Fibroblast of pulmonary artery (primary cell): ENCODE data around the gene RASD1.
A peak's percentile ranks its signal among the peaks of the same experiment; 100 is the strongest.

ENCODE experiments used
- DNase-seq: peaks from one replicate; pipeline ENCODE4 v3.0.0-alpha.2; 2010; ENCODE audit warnings: low read depth
- H3K4me3 ChIP-seq: replicated peaks from 2 replicates; pipeline ENCODE4 v1.5.1; 2011; ENCODE audit warnings: low read depth, mild to moderate bottlenecking, control low read depth, low read length, moderate library complexity
- TF ChIP-seq, protein P1 (sequence below): IDR thresholded peaks from 2 replicates; pipeline ENCODE4 v1.5.1; 2011; ENCODE audit warnings: mild to moderate bottlenecking, control low read depth, low read length, inconsistent platforms; ENCODE audit errors: missing control alignments

Gene RASD1

DNA sequence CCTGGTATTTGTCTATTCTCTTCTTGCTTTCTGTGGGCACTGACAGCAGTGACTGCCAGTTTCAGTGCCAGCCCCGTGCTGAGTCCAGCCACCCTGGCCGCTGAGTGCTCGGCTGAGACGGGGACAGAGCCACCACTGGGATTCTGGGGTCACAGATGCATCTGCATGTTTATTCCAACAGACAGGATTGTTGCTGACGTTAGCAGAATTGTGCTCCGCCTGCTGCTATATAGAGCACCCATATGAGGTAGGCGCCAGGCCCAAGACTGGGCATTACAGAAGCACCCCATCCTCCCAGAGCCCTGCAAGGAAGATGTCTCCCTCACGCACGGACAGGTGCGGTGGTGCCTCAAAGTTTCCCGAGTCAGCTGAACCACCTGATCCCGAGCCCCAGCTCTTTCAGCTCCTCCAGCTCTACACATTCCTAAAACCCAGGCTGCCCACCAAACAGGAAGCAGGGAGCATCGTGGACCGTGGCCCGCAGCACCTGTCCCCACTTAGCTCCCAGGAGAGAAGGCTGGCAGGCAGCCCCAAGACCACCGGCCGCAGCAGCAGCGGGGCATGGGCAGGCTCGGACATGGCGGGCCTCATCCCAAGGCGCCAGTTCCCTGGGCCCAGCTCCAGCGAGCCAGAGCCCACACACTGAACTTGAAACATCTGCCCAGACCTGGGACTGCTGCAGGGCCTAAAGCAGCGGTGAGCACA is 44.9 kb upstream of the RASD1 start:
- no peak overlapping the region for H3K4me3 ChIP-seq
- no peak for DNase-seq
- TF ChIP-seq, protein P1, sequence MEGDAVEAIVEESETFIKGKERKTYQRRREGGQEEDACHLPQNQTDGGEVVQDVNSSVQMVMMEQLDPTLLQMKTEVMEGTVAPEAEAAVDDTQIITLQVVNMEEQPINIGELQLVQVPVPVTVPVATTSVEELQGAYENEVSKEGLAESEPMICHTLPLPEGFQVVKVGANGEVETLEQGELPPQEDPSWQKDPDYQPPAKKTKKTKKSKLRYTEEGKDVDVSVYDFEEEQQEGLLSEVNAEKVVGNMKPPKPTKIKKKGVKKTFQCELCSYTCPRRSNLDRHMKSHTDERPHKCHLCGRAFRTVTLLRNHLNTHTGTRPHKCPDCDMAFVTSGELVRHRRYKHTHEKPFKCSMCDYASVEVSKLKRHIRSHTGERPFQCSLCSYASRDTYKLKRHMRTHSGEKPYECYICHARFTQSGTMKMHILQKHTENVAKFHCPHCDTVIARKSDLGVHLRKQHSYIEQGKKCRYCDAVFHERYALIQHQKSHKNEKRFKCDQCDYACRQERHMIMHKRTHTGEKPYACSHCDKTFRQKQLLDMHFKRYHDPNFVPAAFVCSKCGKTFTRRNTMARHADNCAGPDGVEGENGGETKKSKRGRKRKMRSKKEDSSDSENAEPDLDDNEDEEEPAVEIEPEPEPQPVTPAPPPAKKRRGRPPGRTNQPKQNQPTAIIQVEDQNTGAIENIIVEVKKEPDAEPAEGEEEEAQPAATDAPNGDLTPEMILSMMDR: no peak

DNA sequence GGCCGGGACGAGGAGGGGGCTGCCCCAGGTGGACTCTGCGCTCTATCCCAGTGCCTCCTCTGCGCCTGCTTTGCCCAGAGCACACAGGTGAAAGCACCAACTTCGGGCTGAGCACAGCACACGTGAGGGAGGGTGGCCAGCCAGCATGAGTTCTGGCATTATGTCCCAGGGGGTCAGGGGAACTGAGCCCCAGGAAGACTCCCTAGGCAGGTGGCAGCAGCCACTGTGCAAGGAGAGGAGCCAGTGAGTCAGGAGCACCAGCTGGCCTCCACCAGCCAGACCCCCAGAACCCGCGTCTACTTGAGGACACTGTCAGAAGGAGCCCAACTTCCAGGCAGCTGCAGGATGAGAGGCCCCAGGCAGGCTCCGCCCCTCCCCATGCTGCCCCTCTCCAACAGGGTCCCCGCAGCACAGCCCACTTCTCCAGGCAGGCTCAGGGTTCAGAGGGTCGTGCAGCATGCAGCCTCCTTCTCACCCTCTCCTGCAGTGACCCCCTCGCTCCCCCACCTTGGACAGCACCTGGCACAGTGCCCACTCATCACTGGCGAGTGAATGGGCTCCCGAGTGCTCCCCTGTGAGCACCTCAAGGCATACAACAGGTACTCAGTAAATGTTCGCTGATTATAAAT is 44.2 kb upstream of the RASD1 start:
- TF ChIP-seq, protein P1: no peak
- H3K4me3 ChIP-seq: no peak overlapping the region
- DNase-seq: no peak

DNA sequence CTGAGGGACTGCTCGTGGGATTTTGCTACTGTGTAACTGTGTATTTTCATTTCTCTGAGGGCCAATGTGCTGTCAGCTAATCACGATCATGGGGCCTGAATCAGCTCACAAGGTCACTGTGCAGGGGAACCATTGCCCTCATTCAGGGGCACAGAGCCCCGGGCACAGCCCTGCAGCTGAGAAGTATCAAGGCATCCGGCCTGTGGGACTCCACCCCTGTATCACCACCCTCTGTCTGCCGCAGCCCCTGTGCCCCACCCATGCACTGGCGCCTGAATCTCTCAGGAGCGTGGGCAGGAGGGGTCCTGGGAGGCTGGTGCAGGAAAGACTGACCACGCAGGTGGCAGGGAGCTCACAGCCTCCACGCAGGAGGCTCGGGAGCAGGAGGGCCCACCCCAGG is 43.4 kb upstream of the RASD1 start:
- TF ChIP-seq, protein P1: no peak
- no peak for DNase-seq

DNA sequence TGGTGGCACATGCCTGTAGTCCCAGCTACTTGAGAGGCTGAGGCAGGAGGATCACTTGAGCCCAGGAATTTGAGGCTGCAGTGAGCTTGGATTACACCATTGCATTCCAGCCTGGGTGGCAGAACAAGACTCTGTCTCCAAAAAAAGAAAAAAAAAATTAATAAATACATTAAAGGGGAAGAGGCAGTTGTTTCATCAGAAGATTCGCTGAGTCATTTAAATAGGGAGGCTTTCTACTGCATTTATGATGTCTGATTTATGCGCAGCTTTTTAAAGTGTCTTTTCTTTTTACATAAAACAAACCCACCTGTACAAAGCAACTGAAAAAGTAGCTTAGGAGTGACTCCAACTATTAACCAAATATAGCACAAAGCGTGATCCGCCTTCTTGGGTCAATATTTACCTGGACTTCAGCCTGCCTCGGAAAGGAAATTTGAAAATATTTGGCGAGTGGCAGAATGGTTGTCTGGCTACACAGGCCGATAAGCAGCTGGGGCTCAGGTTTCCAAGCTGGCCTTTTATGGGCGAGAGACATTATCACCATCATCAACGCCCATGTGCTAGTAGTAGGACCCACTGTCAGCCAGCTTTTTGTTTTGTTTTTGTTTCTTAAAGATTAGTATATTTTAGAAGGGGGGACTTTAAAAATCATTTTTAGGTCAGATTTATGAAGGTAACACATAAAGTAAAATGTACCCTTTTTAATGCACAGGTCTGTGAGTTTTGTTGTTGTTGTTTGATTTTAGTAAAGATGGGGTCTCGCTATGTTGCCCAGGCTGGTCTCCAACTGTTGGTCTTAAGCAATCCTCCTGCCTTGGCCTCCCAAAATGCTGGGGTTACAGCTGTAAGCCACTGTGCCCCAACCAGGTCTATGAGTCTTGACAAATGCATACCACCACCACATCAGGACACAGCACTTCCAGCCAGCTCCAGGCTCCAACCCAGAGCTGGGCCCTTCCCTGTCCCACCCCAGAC is 42.5 kb upstream of the RASD1 start:
- H3K4me3 ChIP-seq: no peak overlapping the region
- peak; percentile 11 for DNase-seq
- TF ChIP-seq, protein P1: no peak

More for the DNA sequence above, 43.4 kb upstream of the RASD1 start:
- H3K4me3 ChIP-seq: no peak overlapping the region

DNA sequence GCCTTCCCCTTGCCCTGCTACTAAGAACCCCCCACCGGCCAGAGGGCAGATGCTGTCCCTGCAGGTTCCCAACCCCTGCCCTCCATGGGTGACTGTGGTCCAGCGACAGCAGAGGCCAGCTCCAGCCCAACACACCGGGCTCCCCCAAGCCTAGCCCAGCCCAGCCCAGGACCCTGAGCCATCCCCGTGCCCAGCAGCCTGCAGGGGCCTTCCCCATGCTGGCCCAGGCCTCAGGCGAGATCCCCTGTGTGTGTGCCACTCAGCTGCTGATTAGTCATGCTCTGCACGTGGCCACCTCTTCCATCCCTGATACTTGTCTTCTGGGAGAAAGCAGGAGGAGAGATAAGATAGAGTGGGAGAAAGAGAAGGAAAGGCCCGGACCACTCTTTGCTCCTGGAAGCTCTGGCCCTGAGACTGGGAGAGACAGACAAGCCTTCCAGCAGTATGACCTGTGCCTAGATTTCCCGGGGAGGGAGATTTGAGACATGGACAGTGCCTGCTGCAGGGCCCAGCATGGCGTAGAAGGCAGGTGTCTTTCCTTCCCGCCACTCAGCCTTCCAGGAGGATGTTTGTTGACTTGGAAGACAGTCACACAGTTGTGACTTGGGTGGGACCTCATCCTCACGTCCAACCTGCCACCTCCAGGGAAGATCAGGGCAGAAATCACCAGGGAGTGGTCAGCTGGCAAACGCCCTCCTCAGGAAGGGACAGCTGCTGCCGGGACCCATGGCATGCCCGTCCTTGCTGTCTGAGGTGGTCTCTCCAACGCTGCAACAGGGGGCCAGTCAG is 41.3 kb upstream of the RASD1 start:
- DNase-seq: no peak
- no peak overlapping the region for H3K4me3 ChIP-seq
- TF ChIP-seq, protein P1: no peak

DNA sequence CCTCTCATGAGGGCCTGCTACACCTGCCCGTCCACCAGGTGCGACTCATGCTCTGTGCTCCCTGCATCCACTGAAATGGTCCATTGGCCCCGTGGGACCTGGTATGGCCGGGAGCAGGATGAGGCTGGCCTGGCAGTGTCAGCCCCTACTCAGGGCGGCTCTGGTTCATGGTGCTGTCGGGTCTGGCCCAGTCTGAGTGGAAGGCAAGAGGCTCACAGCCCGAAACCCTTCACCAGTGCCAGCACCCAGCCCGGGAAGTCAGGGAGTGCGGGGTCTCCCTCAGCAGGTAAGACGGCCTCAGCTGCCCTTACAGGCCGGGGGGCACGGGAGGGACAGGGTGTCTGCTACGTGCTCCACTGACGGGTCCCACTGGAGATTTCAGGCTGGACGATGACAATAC is 40.5 kb upstream of the RASD1 start:
- TF ChIP-seq, protein P1: no peak
- no peak for DNase-seq
- no peak overlapping the region for H3K4me3 ChIP-seq
